Neural progenitor cell (in vitro differentiated cells): ENCODE data around the gene NFE2L2. TPM values are rescaled to one million over a fixed set of nuclear protein-coding genes. Genes with fewer than 3 reads are reported as not detected.

Source experiments
- DNase-seq: peaks from one replicate; pipeline ENCODE4 v3.0.0-alpha.2; 2016; ENCODE audit warnings: low spot score
- H2AFZ ChIP-seq: fragments of 200-600 bp; sonication (generic); replicated peaks from 2 replicates; pipeline ENCODE4 v1.6.1; 2016; ENCODE audit warnings: antibody characterized with exemption
- H3F3A ChIP-seq: fragments of 200-600 bp; sonication (generic); 2 replicates; pipeline ENCODE4 v1.6.1; 2016; ENCODE audit warnings: antibody characterized with exemption, low read depth
- H3K27ac ChIP-seq: fragments of 200-600 bp; sonication (generic); 2 replicates; pipeline ENCODE4 v1.5.1; 2016; ENCODE audit warnings: mild to moderate bottlenecking
- H3K27me3 ChIP-seq: fragments of 200-600 bp; sonication (generic); 2 replicates; pipeline ENCODE4 v1.6.1; 2016; ENCODE audit warnings: mild to moderate bottlenecking, moderate library complexity
- H3K36me3 ChIP-seq: fragments of 200-600 bp; sonication (generic); 2 replicates; pipeline ENCODE4 v1.5.1; 2016
- H3K4me1 ChIP-seq: fragments of 200-600 bp; sonication (generic); 2 replicates; pipeline ENCODE4 v1.6.1; 2016; ENCODE audit warnings: mixed run types
- H3K4me2 ChIP-seq: fragments of 200-600 bp; sonication (generic); 2 replicates; pipeline ENCODE4 v1.6.1; 2016
- H3K4me3 ChIP-seq: fragments of 200-600 bp; sonication (generic); 2 replicates; pipeline ENCODE4 v1.5.1; 2016
- H3K79me2 ChIP-seq: fragments of 200-600 bp; sonication (generic); 2 replicates; pipeline ENCODE4 v1.6.1; 2016; ENCODE audit warnings: low read depth
- H3K9ac ChIP-seq: fragments of 200-600 bp; sonication (generic); 2 replicates; pipeline ENCODE4 v1.6.1; 2016
- H3K9me3 ChIP-seq: fragments of 200-600 bp; sonication (generic); 2 replicates; pipeline ENCODE4 v1.5.1; 2016; ENCODE audit warnings: low read depth
- H4K20me1 ChIP-seq: fragments of 200-600 bp; sonication (generic); 2 replicates; pipeline ENCODE4 v1.6.1; 2016; ENCODE audit warnings: low read depth
- H3K27ac Mint-ChIP-seq: 3 replicates; pipeline ENCODE4 v1.8.0; 2021; ENCODE audit warnings: mixed read lengths
- H3K27me3 Mint-ChIP-seq: 2 replicates; pipeline ENCODE4 v1.8.0; 2022; ENCODE audit warnings: low read depth, mild to moderate bottlenecking, inconsistent platforms, moderate library complexity, mixed read lengths; ENCODE audit not compliant: insufficient read depth
- H3K36me3 Mint-ChIP-seq: 3 replicates; pipeline ENCODE4 v1.8.0; 2021; ENCODE audit warnings: mixed read lengths
- H3K4me1 Mint-ChIP-seq: 3 replicates; pipeline ENCODE4 v1.8.0; 2021; ENCODE audit warnings: mixed read lengths
- H3K4me3 Mint-ChIP-seq: 3 replicates; pipeline ENCODE4 v1.8.0; 2021; ENCODE audit warnings: mild to moderate bottlenecking, moderate library complexity, mixed read lengths
- H3K9me3 Mint-ChIP-seq: 3 replicates; pipeline ENCODE4 v1.8.0; 2020; ENCODE audit warnings: mixed read lengths
- EZH2 ChIP-seq: fragments of 200-600 bp; sonication (generic); IDR thresholded peaks from 2 replicates; pipeline ENCODE4 v1.6.1; 2017; ENCODE audit warnings: antibody characterized with exemption, mild to moderate bottlenecking, moderate library complexity
- EZH2phosphoT487 ChIP-seq: fragments of 200-600 bp; sonication (generic); IDR thresholded peaks from 2 replicates; pipeline ENCODE4 v1.6.1; 2017; ENCODE audit warnings: antibody characterized with exemption
- total RNA-seq: library from RNA; depleted of rRNA; stranded (reverse); fragments of >200 nt; gene quantifications from 2 replicates; pipeline ENCODE4 v1.2.3, GENCODE V29; 2015; ENCODE audit warnings: low replicate concordance
- TF ChIP-seq, protein P1 (sequence below): fragments of 200-600 bp; sonication (generic); IDR thresholded peaks from 2 replicates; pipeline ENCODE4 v1.5.1; 2017; ENCODE audit warnings: antibody characterized with exemption, mild to moderate bottlenecking

Gene NFE2L2
- total RNA-seq, 1 donor from 2014 or later, result 17.7 TPM

DNA sequence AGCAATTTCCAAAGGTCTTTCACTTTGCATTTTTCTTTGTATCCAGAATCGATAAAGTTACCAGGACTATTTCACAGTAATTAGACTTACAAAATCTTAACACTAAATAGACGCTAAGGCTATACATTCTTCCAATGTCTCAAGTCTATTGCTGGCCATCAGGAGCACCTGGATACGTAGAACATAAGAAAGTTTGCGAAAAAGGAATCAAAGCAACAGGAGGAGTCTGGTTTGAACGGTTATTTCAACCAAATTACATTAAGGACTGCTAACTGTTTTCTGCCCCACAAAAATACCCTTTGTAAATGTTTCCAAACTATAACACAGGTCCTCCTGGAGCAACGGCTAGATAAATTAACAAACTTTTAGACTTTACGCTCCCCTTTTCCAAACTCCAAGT lies 53.4 kb downstream of the NFE2L2 start:
- H2AFZ ChIP-seq, result peak overlapping the region; percentile 21
- Mint-ChIP-seq H3K27ac (peak overlapping the region; percentile 99), H3K36me3 (peaks cover 16% of the 10 kb centered on the region), H3K4me3 (peak overlapping the region; percentile 93), H3K27me3 (peaks cover 7% of the 10 kb centered on the region), H3K9me3 (no peaks in the 10 kb centered on the region), H3K4me1 (peaks cover 26% of the 10 kb centered on the region)
- no peaks in the 10 kb centered on the region for H3K27me3 ChIP-seq
- DNase-seq, result no peak
- H3K4me2 ChIP-seq, result peak overlapping the region; percentile 90
- peak overlapping the region; percentile 99 for H3K27ac ChIP-seq
- H3F3A ChIP-seq, result peaks cover 27% of the 10 kb centered on the region
- peaks cover 21% of the 10 kb centered on the region for H3K4me1 ChIP-seq
- H3K9me3 ChIP-seq, result no peaks in the 10 kb centered on the region
- peak overlapping the region; percentile 96 for H3K4me3 ChIP-seq
- peaks cover 31% of the 10 kb centered on the region for H4K20me1 ChIP-seq
- peaks cover 58% of the 10 kb centered on the region for H3K79me2 ChIP-seq
- peak overlapping the region; percentile 93 for H3K9ac ChIP-seq
- H3K36me3 ChIP-seq, result peaks cover 2% of the 10 kb centered on the region
- TF ChIP-seq EZH2 (no peak), EZH2phosphoT487 (no peak)
- TF ChIP-seq, protein P1, sequence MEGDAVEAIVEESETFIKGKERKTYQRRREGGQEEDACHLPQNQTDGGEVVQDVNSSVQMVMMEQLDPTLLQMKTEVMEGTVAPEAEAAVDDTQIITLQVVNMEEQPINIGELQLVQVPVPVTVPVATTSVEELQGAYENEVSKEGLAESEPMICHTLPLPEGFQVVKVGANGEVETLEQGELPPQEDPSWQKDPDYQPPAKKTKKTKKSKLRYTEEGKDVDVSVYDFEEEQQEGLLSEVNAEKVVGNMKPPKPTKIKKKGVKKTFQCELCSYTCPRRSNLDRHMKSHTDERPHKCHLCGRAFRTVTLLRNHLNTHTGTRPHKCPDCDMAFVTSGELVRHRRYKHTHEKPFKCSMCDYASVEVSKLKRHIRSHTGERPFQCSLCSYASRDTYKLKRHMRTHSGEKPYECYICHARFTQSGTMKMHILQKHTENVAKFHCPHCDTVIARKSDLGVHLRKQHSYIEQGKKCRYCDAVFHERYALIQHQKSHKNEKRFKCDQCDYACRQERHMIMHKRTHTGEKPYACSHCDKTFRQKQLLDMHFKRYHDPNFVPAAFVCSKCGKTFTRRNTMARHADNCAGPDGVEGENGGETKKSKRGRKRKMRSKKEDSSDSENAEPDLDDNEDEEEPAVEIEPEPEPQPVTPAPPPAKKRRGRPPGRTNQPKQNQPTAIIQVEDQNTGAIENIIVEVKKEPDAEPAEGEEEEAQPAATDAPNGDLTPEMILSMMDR, result no peak

DNA sequence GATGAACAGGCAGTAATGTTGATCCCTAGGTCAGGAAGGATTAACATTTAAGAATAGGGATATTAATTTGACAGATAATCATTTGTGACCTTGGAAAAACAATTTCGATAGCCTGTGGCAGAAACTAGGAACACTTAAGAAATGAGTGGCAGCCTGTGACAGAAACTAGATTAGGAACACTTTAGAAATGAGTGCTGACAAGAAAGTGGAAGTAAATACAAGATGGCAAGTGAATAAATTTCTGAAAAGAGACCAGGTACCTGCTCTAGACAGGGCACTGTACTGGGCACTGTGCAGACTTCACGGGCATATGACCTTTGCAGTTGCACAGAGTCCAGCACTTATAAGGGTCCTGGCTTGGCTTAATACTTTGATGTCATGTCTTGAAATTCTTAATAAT lies 57.4 kb downstream of the NFE2L2 start:
- H3K9me3 ChIP-seq, result no peaks in the 10 kb centered on the region
- no peak for DNase-seq
- no peaks in the 10 kb centered on the region for H3K9me3 Mint-ChIP-seq
- peaks cover 23% of the 10 kb centered on the region for H3K79me2 ChIP-seq
- H3K27ac ChIP-seq, result no peak overlapping the region
- no peaks in the 10 kb centered on the region for H3K36me3 ChIP-seq
- no peak for TF ChIP-seq EZH2
- TF ChIP-seq, protein P1, result no peak
- TF ChIP-seq EZH2phosphoT487, result no peak
- no peaks in the 10 kb centered on the region for H4K20me1 ChIP-seq
- H3K4me3 ChIP-seq, result no peak overlapping the region
- H3K27me3 ChIP-seq, result no peaks in the 10 kb centered on the region
- H3F3A ChIP-seq, result peaks cover 18% of the 10 kb centered on the region
- H3K36me3 Mint-ChIP-seq, result peaks cover 4% of the 10 kb centered on the region
- H3K9ac ChIP-seq, result no peak overlapping the region
- H3K4me2 ChIP-seq, result no peak overlapping the region
- H3K27me3 Mint-ChIP-seq, result peaks cover 2% of the 10 kb centered on the region
- peaks cover 20% of the 10 kb centered on the region for H3K4me1 Mint-ChIP-seq
- H3K27ac Mint-ChIP-seq, result no peak overlapping the region
- H2AFZ ChIP-seq, result no peak overlapping the region
- H3K4me3 Mint-ChIP-seq, result no peak overlapping the region
- H3K4me1 ChIP-seq, result peaks cover 29% of the 10 kb centered on the region

DNA sequence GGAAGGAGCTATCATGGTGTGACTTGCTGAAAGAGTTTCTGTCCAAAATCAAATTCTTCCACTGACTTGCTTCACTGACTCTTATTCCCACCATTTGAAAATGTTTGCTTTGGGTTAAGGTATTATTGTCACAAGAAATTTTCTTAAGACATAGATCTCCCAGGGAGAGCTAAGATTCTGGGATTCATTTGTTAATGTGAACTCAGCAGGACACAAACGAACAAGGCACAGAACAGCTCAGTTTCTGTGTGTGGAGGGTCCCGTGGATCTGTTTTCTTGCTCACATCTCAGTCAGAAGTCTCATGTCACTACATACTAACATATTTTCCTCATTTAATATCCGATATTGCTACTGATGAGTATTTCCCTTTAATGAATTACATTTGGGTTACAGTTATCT lies 60.1 kb downstream of the NFE2L2 start:
- H3K79me2 ChIP-seq, result no peaks in the 10 kb centered on the region
- Mint-ChIP-seq H3K4me1 (peaks cover 11% of the 10 kb centered on the region), H3K27ac (no peak overlapping the region), H3K9me3 (no peaks in the 10 kb centered on the region), H3K36me3 (peaks cover 1% of the 10 kb centered on the region), H3K4me3 (no peak overlapping the region), H3K27me3 (no peaks in the 10 kb centered on the region)
- peaks cover 6% of the 10 kb centered on the region for H3F3A ChIP-seq
- H3K4me2 ChIP-seq, result peak overlapping the region; percentile 8
- peaks cover 18% of the 10 kb centered on the region for H3K4me1 ChIP-seq
- peak; percentile 36 for DNase-seq
- no peak overlapping the region for H2AFZ ChIP-seq
- H3K27me3 ChIP-seq, result no peaks in the 10 kb centered on the region
- no peaks in the 10 kb centered on the region for H3K36me3 ChIP-seq
- no peak overlapping the region for H3K9ac ChIP-seq
- no peaks in the 10 kb centered on the region for H4K20me1 ChIP-seq
- H3K4me3 ChIP-seq, result no peak overlapping the region
- no peak overlapping the region for H3K27ac ChIP-seq
- TF ChIP-seq, protein P1, result no peak
- TF ChIP-seq EZH2, result no peak
- TF ChIP-seq EZH2phosphoT487, result no peak
- no peaks in the 10 kb centered on the region for H3K9me3 ChIP-seq
